HG03378 (cell line): ENCODE data around the gene CCDC82.

Source experiments
- ATAC-seq: cut with Tn5 transposase; IDR thresholded peaks from one replicate; pipeline ENCODE4 v1.9.1; 2021; ENCODE audit warnings: mild to moderate bottlenecking, moderate library complexity; ENCODE audit not compliant: unreplicated experiment

Gene CCDC82

GRCh38 chr11:96309016-96309642, 80.6 kb downstream of the CCDC82 start:
- ATAC-seq = no peak

- ATAC-seq = no peak
Observed at GRCh38 chr11:96307776-96308140, 82.0 kb downstream of the CCDC82 start.

GRCh38 chr11:96306933-96307775, 82.6 kb downstream of the CCDC82 start:
- ATAC-seq = no peak

GRCh38 chr11:96306600-96306932, 83.1 kb downstream of the CCDC82 start:
- no peak for ATAC-seq

GRCh38 chr11:96306071-96306470, 83.6 kb downstream of the CCDC82 start:
- ATAC-seq = no peak

- ATAC-seq = no peak
Observed at GRCh38 chr11:96303980-96304379, 85.7 kb downstream of the CCDC82 start.

GRCh38 chr11:96303064-96303463, 86.6 kb downstream of the CCDC82 start:
- ATAC-seq = no peak
